ENCODE data around the gene CLTB. TPM values are rescaled to one million over a fixed set of nuclear protein-coding genes. Genes with fewer than 3 reads are reported as not detected.

CLTB gene
- total and polyA plus RNA-seq, 2 of the 13 experiments (the other 11 are each of a cell fraction or from before 2014, with no cell fraction given) = 23.3 to 33.8 TPM

- BruUV-seq (replicated peaks) = no TSS peak
- peaks cover 32% of the 10 kb centered on the region for H3K4me1 ChIP-seq (ENCODE audit: insufficient read depth, low read length)
- peak overlapping the region; percentile 75 to 85 (median 83) for H3K4me3 ChIP-seq (replicated peaks in 1 of 3; ENCODE audit: insufficient read depth in 1 of 3, low read depth in 2 of 3, low read length in 3 of 3)
- FAIRE-seq (no peak), ATAC-seq (no peak), DNase-seq (ENCODE audit: low spot score) (no peak)
- H3K9me3 ChIP-seq (ENCODE audit: low read length) = no peaks in the 10 kb centered on the region
- intact Hi-C loops (cut with micrococcal nuclease; ENCODE audit: unreplicated experiment) = loop anchor here (10.0 kb wide), 1 partner anchor 69 kb away; no protein-coding TSS in a partner anchor
- ChIA-PET CTCF (ENCODE audit: low intra/inter-chr PET ratio, low total read pairs) (interaction anchor here (2.6 kb wide), 1 partner anchor 33 kb away, joined by 17 read pairs; the partner anchor contains the start of gene FAF2), POLR2A (interaction anchor here (0.7 kb wide), 1 partner anchor 10 kb away, joined by 3 read pairs; no protein-coding TSS in a partner anchor)
- H3K79me2 ChIP-seq (ENCODE audit: insufficient read depth, low read length) = no peaks in the 10 kb centered on the region
- no peak overlapping the region for H3K27ac ChIP-seq (ENCODE audit: extremely low read length, insufficient read depth, low read length)
- in situ Hi-C loops (cut with HindIII; ENCODE audit: extremely low pct_ligation_motif_present, low pct_unique_long_range_greater_than_20kb) = loop anchor here (5.0 to 10.0 kb wide), 2 partner anchors 69 to 122 kb away; partner anchors contain the start of gene RNF44
- H4K20me1 ChIP-seq (ENCODE audit: insufficient read depth, low read length) = no peaks in the 10 kb centered on the region
- peak overlapping the region; percentile 81 for H3K9ac ChIP-seq (ENCODE audit: insufficient read depth, low read depth, low read length)
- H3K36me3 ChIP-seq (replicated peaks in 1 of 2; ENCODE audit: control insufficient read depth in 1 of 2, insufficient read depth in 2 of 2, low read length in 2 of 2) = no peaks in the 10 kb centered on the region
- no peaks in the 10 kb centered on the region for H3K27me3 ChIP-seq (ENCODE audit: control insufficient read depth in 1 of 2, insufficient read depth in 2 of 2, low read length in 2 of 2)
- 81% methylated on average over 12 of the region's 13 CpGs for WGBS (ENCODE audit: low lambda C conversion rate)
- H3K4me2 ChIP-seq (ENCODE audit: low read depth, low read length) = peak overlapping the region; percentile 96
- no peak overlapping the region for H2AFZ ChIP-seq (ENCODE audit: low read length)
- no peak for TF ChIP-seq YEATS4 (CRISPR knock-in tag; IDR thresholded peaks at IDR 0.05; ENCODE audit: borderline replicate concordance)
- TF ChIP-seq, protein P1, sequence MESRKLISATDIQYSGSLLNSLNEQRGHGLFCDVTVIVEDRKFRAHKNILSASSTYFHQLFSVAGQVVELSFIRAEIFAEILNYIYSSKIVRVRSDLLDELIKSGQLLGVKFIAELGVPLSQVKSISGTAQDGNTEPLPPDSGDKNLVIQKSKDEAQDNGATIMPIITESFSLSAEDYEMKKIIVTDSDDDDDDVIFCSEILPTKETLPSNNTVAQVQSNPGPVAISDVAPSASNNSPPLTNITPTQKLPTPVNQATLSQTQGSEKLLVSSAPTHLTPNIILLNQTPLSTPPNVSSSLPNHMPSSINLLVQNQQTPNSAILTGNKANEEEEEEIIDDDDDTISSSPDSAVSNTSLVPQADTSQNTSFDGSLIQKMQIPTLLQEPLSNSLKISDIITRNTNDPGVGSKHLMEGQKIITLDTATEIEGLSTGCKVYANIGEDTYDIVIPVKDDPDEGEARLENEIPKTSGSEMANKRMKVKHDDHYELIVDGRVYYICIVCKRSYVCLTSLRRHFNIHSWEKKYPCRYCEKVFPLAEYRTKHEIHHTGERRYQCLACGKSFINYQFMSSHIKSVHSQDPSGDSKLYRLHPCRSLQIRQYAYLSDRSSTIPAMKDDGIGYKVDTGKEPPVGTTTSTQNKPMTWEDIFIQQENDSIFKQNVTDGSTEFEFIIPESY (CRISPR knock-in tag; IDR thresholded peaks at IDR 0.05) = peak; percentile 44; the same call in 1 of the 2 replicates
- no peak for TF ChIP-seq ZNF530 (CRISPR knock-in tag; IDR thresholded peaks at IDR 0.05; ENCODE audit: low read depth)
- TF ChIP-seq, protein P2, sequence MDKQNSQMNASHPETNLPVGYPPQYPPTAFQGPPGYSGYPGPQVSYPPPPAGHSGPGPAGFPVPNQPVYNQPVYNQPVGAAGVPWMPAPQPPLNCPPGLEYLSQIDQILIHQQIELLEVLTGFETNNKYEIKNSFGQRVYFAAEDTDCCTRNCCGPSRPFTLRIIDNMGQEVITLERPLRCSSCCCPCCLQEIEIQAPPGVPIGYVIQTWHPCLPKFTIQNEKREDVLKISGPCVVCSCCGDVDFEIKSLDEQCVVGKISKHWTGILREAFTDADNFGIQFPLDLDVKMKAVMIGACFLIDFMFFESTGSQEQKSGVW (CRISPR knock-in tag; IDR thresholded peaks at IDR 0.05; ENCODE audit: borderline replicate concordance) = no peak
- TF ChIP-seq CERS6 (CRISPR knock-in tag; IDR thresholded peaks at IDR 0.05) = no peak
- TF ChIP-seq ADNP (CRISPR knock-in tag; IDR thresholded peaks at IDR 0.05) = 0 out of 2 replicates have a peak, but pooled peaks have one; percentile 32
- TF ChIP-seq NRL (CRISPR knock-in tag; IDR thresholded peaks at IDR 0.05; ENCODE audit: borderline replicate concordance) = no peak
- no peak for TF ChIP-seq ZNF614 (CRISPR knock-in tag; IDR thresholded peaks at IDR 0.05; ENCODE audit: borderline replicate concordance)
- no peak for TF ChIP-seq PTBP1 (IDR thresholded peaks at IDR 0.05; ENCODE audit: low read depth, low read length, poor library complexity, severe bottlenecking)
- peak; percentile 86 for TF ChIP-seq ZMYM3 (CRISPR knock-in tag; IDR thresholded peaks at IDR 0.05)
- TF ChIP-seq ZNF367 (CRISPR knock-in tag; IDR thresholded peaks at IDR 0.05; ENCODE audit: borderline replicate concordance) = no peak
- no peak for TF ChIP-seq ZNF446 (CRISPR knock-in tag; IDR thresholded peaks at IDR 0.05)
- TF ChIP-seq ZFP36 (IDR thresholded peaks at IDR 0.05; ENCODE audit: borderline replicate concordance, low read depth, low read length, partially characterized antibody) = no peak
- TF ChIP-seq MTA3 (CRISPR knock-in tag; IDR thresholded peaks at IDR 0.05) = no peak
- 0 out of 2 replicates have a peak, but pooled peaks have one; percentile 34 for TF ChIP-seq KDM1A (CRISPR knock-in tag; IDR thresholded peaks at IDR 0.05)
- TF ChIP-seq HIVEP1 (CRISPR knock-in tag; IDR thresholded peaks at IDR 0.05) = peak; percentile 18; the same call in 1 of the 2 replicates
- TF ChIP-seq IKZF5 (CRISPR knock-in tag; IDR thresholded peaks at IDR 0.05) = 0 out of 2 replicates have a peak, but pooled peaks have one; percentile 2
- TF ChIP-seq ZNF747 (CRISPR knock-in tag; IDR thresholded peaks at IDR 0.05; ENCODE audit: borderline replicate concordance) = no peak
- peak; percentile 89; the same call in 1 of the 2 replicates for TF ChIP-seq CHD4 (IDR thresholded peaks at IDR 0.05; ENCODE audit: borderline replicate concordance, low read length)
Measured at GRCh38 chr5:176415240-176415951, 943 bp downstream of the CLTB start.

Measured in HepG2 (cell line).